ENCODE data around the gene SLC7A4.
A peak's percentile ranks its signal among the peaks of the same experiment; 100 is the strongest.

Gene SLC7A4

DNA sequence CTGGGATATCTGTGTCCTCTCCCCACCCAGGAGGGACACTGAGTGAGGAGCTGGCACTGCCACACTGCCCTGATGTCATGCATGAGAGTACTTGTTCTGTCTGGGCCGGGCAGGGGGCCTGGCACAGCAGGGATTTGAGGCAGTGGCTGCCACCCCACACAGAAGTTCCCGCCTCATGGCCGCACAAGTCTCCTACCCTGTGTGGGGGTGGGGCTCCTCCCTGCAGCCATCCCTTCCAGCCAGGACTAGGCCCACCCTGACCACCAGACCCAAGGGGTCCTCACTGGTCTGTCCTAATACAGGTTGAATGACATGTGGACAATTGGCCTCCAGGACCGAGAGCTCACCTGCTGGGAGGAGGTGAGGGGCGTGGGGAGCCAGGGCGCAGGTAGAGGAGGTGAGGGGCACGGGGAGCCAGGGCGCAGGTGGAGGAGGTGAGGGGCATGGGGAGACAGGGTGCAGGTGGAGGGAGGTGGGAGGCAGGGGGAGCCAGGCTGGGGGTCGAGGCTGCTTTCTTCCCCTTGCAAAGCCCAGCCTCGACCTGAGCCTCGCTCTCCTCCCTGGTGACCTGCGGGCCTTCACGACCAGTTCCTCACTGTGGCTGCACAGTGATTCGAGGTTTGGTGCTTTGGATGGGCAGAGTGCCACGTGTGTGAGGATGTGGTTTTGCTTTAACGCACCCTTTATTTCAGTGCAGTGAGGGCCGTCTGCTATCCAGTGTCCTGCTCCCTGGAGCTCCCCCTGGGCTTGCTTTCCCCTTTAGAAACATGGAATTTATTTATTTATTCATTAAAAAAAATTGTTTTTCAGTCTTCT is 42.8 kb downstream of the SLC7A4 start:
- DNase-seq (ENCODE audit: low read depth), result no peak
- H3K4me3 ChIP-seq (ENCODE audit: low read depth, low read length), result no peak overlapping the region
- in situ Hi-C loops (cut with HindIII; ENCODE audit: low sequenced_read_pairs), result loop anchor here (10.0 kb wide), 1 partner anchor 105 kb away; no protein-coding TSS in a partner anchor
- TF ChIP-seq CTCF (IDR thresholded peaks at IDR 0.05; ENCODE audit: low read depth, low read length, missing control alignments), result no peak

GRCh38 chr22:20988573-20989322 is 43.6 kb downstream of the SLC7A4 start:
- no peak for DNase-seq (ENCODE audit: low read depth)
- no peak overlapping the region for H3K4me3 ChIP-seq (ENCODE audit: low read depth, low read length)
- TF ChIP-seq CTCF (IDR thresholded peaks at IDR 0.05; ENCODE audit: low read depth, low read length, missing control alignments), result no peak
- in situ Hi-C loops (cut with HindIII; ENCODE audit: low sequenced_read_pairs), result loop anchor here (10.0 kb wide), 1 partner anchor 104 kb away; no protein-coding TSS in a partner anchor

DNA sequence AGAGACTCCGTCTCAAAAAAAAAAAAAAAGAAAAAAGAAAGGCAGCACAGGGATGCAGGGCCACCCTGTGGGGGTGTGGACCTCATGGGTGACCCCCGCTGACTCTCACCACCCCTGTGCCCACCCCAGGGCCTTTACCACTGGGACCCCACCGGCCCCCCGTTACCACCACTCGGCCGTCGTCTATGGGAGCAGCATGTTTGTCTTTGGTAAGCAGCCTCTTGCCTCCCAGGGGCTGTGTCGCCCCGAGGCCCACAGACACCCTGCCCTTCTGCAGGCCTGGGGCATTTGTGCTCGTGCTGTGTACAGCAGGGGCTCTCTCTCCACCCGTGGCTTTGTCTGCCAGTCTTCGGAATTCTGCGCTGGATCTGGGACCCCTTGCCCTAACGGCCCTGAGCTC is 45.0 kb downstream of the SLC7A4 start:
- no peak for DNase-seq (ENCODE audit: low read depth)
- TF ChIP-seq CTCF (IDR thresholded peaks at IDR 0.05; ENCODE audit: low read depth, low read length, missing control alignments), result no peak
- no peak overlapping the region for H3K4me3 ChIP-seq (ENCODE audit: low read depth, low read length)
- in situ Hi-C loops (cut with HindIII; ENCODE audit: low sequenced_read_pairs), result loop anchor here (10.0 kb wide), 1 partner anchor 103 kb away; no protein-coding TSS in a partner anchor

DNA sequence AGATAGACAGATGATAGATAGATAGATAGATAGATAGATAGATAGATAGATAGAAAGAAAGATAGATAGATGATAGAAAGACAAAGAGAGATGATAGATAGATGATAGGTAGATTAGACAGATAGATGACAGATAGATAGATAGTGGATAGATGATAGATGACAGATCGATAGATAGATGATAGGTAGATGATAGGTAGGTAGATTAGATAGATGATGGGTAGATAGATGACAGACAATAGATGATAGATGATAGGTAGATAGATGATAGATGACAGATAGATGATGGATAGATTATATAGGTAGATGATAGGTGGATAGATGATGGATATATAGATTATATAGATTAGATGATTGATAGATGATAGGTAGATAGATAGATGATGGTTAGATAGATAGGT is 46.0 kb downstream of the SLC7A4 start:
- in situ Hi-C loops (cut with HindIII; ENCODE audit: low sequenced_read_pairs), result loop anchor here (10.0 kb wide), 1 partner anchor 102 kb away; no protein-coding TSS in a partner anchor
- no peak overlapping the region for H3K4me3 ChIP-seq (ENCODE audit: low read depth, low read length)
- no peak for TF ChIP-seq CTCF (IDR thresholded peaks at IDR 0.05; ENCODE audit: low read depth, low read length, missing control alignments)
- DNase-seq (ENCODE audit: low read depth), result no peak

GRCh38 chr22:20985720-20986119 is 46.6 kb downstream of the SLC7A4 start:
- H3K4me3 ChIP-seq (ENCODE audit: low read depth, low read length), result no peak overlapping the region
- in situ Hi-C loops (cut with HindIII; ENCODE audit: low sequenced_read_pairs), result loop anchor here (10.0 kb wide), 1 partner anchor 101 kb away; no protein-coding TSS in a partner anchor
- no peak for DNase-seq (ENCODE audit: low read depth)
- TF ChIP-seq CTCF (IDR thresholded peaks at IDR 0.05; ENCODE audit: low read depth, low read length, missing control alignments), result no peak

DNA sequence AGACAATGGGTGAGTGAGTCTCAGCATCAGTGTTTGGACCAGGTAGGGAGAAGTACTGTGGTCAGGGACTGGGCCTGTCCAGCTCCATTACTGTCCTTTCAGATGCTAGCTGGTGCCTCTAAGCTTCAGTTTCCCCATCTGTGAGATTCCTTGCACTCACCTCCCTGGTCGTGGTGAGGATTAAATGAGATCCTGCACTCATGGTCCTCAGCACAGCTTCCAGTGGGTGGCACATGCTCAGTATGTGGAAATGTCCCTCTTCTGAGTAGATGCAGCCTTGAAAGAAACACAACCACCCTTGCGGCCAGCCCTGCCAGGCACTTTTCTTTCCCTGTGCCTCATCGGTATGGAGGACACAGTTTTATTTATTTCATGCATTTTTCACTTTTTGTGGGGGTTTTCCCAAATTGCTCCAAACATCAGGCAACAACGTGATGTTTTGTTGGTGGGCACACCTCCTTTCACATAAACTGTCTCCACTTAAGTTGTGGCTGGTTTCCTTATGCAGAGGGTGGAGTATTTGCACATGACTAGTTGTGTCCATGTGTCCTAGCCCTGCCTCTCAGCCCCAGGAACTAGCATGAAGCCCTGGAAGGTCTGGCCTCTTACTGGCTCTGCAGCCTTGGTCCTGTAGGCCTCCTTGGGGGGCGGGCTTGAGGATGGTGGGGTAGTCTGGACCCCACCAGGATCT is 49.1 kb downstream of the SLC7A4 start:
- TF ChIP-seq CTCF (IDR thresholded peaks at IDR 0.05; ENCODE audit: low read depth, low read length, missing control alignments), result no peak
- in situ Hi-C loops (cut with HindIII; ENCODE audit: low sequenced_read_pairs), result loop anchor here (10.0 kb wide), 1 partner anchor 98 kb away; no protein-coding TSS in a partner anchor
- no peak for DNase-seq (ENCODE audit: low read depth)
- peak overlapping the region; percentile 90 for H3K4me3 ChIP-seq (ENCODE audit: low read depth, low read length)
